Fibroblast of lung (primary cell): ENCODE results near the gene ZNF816.

Experiments
- EZH2 ChIP-seq: IDR thresholded peaks from 2 replicates; pipeline ENCODE4 v1.5.1; 2012; ENCODE audit warnings: low read length, control low read depth, mild to moderate bottlenecking; ENCODE audit errors: missing control alignments
- TF ChIP-seq, protein P1 (sequence below), 2 donors: IDR thresholded peaks in 1 of 2; conservative IDR thresholded peaks in 1 of 2; 1 replicate in 1 of 2; 2 replicates in 1 of 2; pipeline ENCODE4 v1.5.1; 2011 to 2012; ENCODE audit warnings: low read length in 2 of 2, control low read depth in 1 of 2, inconsistent platforms in 1 of 2, low read depth in 1 of 2, mild to moderate bottlenecking in 1 of 2

DNA sequence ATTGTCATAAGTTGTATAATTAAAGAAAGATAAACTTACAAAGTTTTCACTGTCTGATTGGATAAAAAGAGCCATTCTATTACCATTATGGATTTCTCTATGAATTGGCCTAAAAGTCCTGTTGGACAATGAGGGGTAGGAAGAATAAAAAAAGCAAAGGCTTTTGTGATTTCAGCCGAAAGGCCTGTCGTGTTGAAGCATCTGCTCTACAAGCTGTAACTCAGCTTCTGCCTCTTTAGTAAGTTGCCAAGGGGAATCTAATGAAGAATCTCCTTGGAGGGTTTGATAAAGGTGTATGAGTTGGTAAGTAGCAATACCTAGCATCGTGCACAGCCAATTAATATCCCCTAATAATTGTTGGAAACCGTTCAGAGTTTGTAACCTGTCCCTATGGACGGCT, 25.8 kb upstream of the ZNF816 start:
- TF ChIP-seq, protein P1, sequence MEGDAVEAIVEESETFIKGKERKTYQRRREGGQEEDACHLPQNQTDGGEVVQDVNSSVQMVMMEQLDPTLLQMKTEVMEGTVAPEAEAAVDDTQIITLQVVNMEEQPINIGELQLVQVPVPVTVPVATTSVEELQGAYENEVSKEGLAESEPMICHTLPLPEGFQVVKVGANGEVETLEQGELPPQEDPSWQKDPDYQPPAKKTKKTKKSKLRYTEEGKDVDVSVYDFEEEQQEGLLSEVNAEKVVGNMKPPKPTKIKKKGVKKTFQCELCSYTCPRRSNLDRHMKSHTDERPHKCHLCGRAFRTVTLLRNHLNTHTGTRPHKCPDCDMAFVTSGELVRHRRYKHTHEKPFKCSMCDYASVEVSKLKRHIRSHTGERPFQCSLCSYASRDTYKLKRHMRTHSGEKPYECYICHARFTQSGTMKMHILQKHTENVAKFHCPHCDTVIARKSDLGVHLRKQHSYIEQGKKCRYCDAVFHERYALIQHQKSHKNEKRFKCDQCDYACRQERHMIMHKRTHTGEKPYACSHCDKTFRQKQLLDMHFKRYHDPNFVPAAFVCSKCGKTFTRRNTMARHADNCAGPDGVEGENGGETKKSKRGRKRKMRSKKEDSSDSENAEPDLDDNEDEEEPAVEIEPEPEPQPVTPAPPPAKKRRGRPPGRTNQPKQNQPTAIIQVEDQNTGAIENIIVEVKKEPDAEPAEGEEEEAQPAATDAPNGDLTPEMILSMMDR (conservative IDR thresholded peaks at IDR 0.05 in 1 of 2, IDR thresholded peaks at IDR 0.05 in 1 of 2; ENCODE audit: low read depth in 1 of 2, low read length in 2 of 2) = no peak
- TF ChIP-seq EZH2 = no peak
